ENCODE data around the gene NLGN1. TPM values are rescaled to one million over a fixed set of nuclear protein-coding genes. Genes with fewer than 3 reads are reported as not detected.

The NLGN1 gene
- total and polyA plus RNA-seq, 2 experiments from 2014 or later, result 5.1 to 11.2 TPM

DNA sequence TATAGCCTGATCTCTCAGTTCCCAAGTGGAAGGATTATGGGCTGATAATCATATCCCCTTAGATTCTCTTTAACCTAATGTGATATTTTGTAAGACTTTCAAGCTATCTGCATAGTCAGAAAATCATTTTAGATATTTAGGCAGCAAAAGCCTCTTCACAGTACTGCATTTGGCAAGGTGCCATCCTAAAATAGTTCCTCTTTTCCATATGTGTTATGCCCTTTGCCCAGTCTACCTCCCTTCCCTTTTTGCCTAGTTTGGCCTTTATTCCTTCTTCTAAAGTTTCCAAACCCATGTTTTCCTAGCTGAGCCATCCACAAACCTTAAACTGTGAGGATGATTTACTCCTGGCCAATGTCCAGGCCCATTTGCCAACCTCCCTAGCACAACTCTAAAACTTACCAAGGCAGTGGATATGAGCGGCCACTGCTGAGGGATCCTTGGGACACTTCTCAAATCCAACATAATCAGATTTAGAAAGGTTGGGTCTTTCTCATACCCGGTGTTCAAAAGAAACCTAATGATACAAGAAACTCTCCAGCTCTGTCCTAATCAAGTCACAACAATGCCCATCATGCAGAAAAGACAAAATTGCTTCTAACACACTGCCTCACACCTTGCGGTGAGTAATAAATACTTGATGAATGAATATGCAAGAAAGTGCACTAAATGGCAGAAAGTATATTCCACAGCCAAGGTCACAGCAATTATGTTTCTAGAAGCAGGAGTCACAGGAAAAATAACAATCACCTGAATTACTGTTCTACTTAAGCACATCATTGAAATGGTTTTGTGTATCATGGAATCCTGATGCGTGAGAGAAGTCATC, 493.9 kb downstream of the NLGN1 start:
- H3K4me3 ChIP-seq, result no peak overlapping the region
- 94% methylated on average over 4 of the region's 4 CpGs for whole genome bisulfite sequencing (ENCODE audit: low lambda C conversion rate, missing lambda C conversion rate)
- no peak overlapping the region for H3K27ac ChIP-seq
- TF ChIP-seq, protein P1, sequence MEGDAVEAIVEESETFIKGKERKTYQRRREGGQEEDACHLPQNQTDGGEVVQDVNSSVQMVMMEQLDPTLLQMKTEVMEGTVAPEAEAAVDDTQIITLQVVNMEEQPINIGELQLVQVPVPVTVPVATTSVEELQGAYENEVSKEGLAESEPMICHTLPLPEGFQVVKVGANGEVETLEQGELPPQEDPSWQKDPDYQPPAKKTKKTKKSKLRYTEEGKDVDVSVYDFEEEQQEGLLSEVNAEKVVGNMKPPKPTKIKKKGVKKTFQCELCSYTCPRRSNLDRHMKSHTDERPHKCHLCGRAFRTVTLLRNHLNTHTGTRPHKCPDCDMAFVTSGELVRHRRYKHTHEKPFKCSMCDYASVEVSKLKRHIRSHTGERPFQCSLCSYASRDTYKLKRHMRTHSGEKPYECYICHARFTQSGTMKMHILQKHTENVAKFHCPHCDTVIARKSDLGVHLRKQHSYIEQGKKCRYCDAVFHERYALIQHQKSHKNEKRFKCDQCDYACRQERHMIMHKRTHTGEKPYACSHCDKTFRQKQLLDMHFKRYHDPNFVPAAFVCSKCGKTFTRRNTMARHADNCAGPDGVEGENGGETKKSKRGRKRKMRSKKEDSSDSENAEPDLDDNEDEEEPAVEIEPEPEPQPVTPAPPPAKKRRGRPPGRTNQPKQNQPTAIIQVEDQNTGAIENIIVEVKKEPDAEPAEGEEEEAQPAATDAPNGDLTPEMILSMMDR (IDR thresholded peaks at IDR 0.05; ENCODE audit: poor library complexity), result no peak
- TF ChIP-seq EZH2phosphoT487 (IDR thresholded peaks at IDR 0.05; ENCODE audit: low read depth, severe bottlenecking, unreplicated experiment) (no peak), EZH2 (IDR thresholded peaks at IDR 0.05; ENCODE audit: borderline replicate concordance) (no peak)
- H3K9me3 ChIP-seq (ENCODE audit: low read depth), result no peaks in the 10 kb centered on the region
- no peak overlapping the region for H3K4me2 ChIP-seq
- H3K4me1 ChIP-seq (ENCODE audit: insufficient read depth), result no peaks in the 10 kb centered on the region
- no peaks in the 10 kb centered on the region for H3K9me2 ChIP-seq (replicated peaks; ENCODE audit: insufficient read depth)
- H3K79me2 ChIP-seq, result no peaks in the 10 kb centered on the region
- H2AFZ ChIP-seq, result no peak overlapping the region
- no peaks in the 10 kb centered on the region for H3K27me3 ChIP-seq
- no peaks in the 10 kb centered on the region for H4K20me1 ChIP-seq (ENCODE audit: insufficient read depth, poor library complexity, severe bottlenecking)
- DNase-seq (ENCODE audit: low spot score), result no peak
- no peaks in the 10 kb centered on the region for H3K36me3 ChIP-seq (replicated peaks; ENCODE audit: insufficient read depth, low read depth)

DNA sequence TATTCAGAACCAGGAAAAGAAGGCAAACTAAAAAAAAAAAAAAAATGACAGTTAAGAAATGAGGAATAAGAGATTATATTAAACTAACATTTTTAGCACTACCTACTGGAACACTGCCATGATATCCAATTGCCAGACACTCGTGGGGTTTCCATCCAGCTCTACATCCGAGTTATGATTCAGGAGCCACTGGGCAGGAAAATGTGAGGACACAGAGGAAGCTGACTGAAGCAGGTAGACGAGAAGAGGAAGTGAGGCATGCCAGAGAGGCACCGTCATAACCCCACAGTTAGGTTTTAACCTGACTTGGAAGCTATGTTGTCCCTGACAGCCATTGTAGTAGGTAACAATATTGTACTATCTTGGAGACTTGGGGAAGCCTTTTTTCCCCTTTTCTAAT, 495.0 kb downstream of the NLGN1 start:
- Histone ChIP-seq H3K36me3 (replicated peaks; ENCODE audit: insufficient read depth, low read depth) (no peaks in the 10 kb centered on the region), H4K20me1 (ENCODE audit: insufficient read depth, poor library complexity, severe bottlenecking) (no peaks in the 10 kb centered on the region), H3K79me2 (no peaks in the 10 kb centered on the region), H3K9me2 (replicated peaks; ENCODE audit: insufficient read depth) (no peaks in the 10 kb centered on the region), H3K4me2 (no peak overlapping the region), H3K27ac (no peak overlapping the region), H3K9me3 (ENCODE audit: low read depth) (no peaks in the 10 kb centered on the region), H2AFZ (no peak overlapping the region), H3K27me3 (no peaks in the 10 kb centered on the region), H3K4me3 (no peak overlapping the region), H3K4me1 (ENCODE audit: insufficient read depth) (no peaks in the 10 kb centered on the region)
- 90% methylated on average over 4 of the region's 4 CpGs for WGBS (ENCODE audit: low lambda C conversion rate, missing lambda C conversion rate)
- no peak for TF ChIP-seq EZH2phosphoT487 (IDR thresholded peaks at IDR 0.05; ENCODE audit: low read depth, severe bottlenecking, unreplicated experiment)
- TF ChIP-seq EZH2 (IDR thresholded peaks at IDR 0.05; ENCODE audit: borderline replicate concordance), result no peak
- DNase-seq (ENCODE audit: low spot score), result no peak

DNA sequence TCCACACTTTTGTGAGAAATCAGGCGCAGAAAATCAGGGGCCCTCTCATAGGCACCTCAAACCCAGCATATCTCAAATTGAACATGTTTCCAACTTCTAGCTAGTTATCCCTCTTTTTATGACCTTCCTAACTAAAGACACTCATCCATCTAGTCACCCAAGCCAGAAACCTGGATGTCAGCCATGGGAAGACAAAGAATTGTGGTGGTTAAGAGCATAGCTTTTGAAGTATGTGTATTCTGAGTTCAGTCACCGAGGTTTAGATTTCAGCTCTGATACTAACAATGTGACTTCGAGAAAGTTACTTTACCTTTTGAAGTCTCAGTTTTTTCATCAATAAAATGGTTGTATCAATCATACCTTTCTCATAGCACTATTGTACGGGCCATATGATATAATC, 495.5 kb downstream of the NLGN1 start:
- H3K4me1 ChIP-seq (ENCODE audit: insufficient read depth), result no peaks in the 10 kb centered on the region
- no peaks in the 10 kb centered on the region for H3K27me3 ChIP-seq
- no peaks in the 10 kb centered on the region for H4K20me1 ChIP-seq (ENCODE audit: insufficient read depth, poor library complexity, severe bottlenecking)
- DNase-seq (ENCODE audit: low spot score), result no peak
- H3K79me2 ChIP-seq, result no peaks in the 10 kb centered on the region
- H3K36me3 ChIP-seq (replicated peaks; ENCODE audit: insufficient read depth, low read depth), result no peaks in the 10 kb centered on the region
- H3K4me2 ChIP-seq, result no peak overlapping the region
- TF ChIP-seq EZH2 (IDR thresholded peaks at IDR 0.05; ENCODE audit: borderline replicate concordance) (no peak), EZH2phosphoT487 (IDR thresholded peaks at IDR 0.05; ENCODE audit: low read depth, severe bottlenecking, unreplicated experiment) (no peak)
- TF ChIP-seq, protein P1 (IDR thresholded peaks at IDR 0.05; ENCODE audit: poor library complexity), result no peak
- WGBS (ENCODE audit: low lambda C conversion rate, missing lambda C conversion rate), result 91% methylated on average over 4 of the region's 4 CpGs
- no peak overlapping the region for H3K4me3 ChIP-seq
- no peaks in the 10 kb centered on the region for H3K9me2 ChIP-seq (replicated peaks; ENCODE audit: insufficient read depth)
- H3K9me3 ChIP-seq (ENCODE audit: low read depth), result no peaks in the 10 kb centered on the region
- H3K27ac ChIP-seq, result no peak overlapping the region
- no peak overlapping the region for H2AFZ ChIP-seq

DNA sequence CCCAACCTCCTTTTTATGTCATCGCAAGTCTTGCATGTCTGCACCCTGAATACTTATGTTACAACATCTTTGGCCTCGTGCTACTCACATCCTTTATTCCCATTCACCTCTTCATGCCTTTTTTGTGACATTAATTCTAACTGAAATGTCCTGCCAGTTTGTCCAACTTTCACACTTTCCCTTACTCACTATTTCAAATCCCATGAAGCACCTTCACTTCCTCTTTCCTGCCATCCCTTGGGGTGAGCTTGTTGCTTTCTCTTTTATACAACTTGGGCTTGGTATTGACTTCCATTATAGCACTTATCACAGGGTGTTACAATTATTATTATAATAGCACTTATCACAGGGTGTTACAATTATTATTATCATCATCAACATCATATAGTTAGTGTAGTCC, 496.3 kb downstream of the NLGN1 start:
- H3K4me3 ChIP-seq, result no peak overlapping the region
- H3K9me2 ChIP-seq (replicated peaks; ENCODE audit: insufficient read depth), result no peaks in the 10 kb centered on the region
- H3K27ac ChIP-seq, result no peak overlapping the region
- no peak overlapping the region for H2AFZ ChIP-seq
- no peaks in the 10 kb centered on the region for H3K79me2 ChIP-seq
- H3K36me3 ChIP-seq (replicated peaks; ENCODE audit: insufficient read depth, low read depth), result no peaks in the 10 kb centered on the region
- H3K4me1 ChIP-seq (ENCODE audit: insufficient read depth), result no peaks in the 10 kb centered on the region
- no peaks in the 10 kb centered on the region for H4K20me1 ChIP-seq (ENCODE audit: insufficient read depth, poor library complexity, severe bottlenecking)
- WGBS (ENCODE audit: low lambda C conversion rate, missing lambda C conversion rate), result 95% methylated on average over 2 of the region's 2 CpGs
- TF ChIP-seq EZH2 (IDR thresholded peaks at IDR 0.05; ENCODE audit: borderline replicate concordance), result no peak
- TF ChIP-seq EZH2phosphoT487 (IDR thresholded peaks at IDR 0.05; ENCODE audit: low read depth, severe bottlenecking, unreplicated experiment), result no peak
- TF ChIP-seq, protein P1 (IDR thresholded peaks at IDR 0.05; ENCODE audit: poor library complexity), result no peak
- no peak overlapping the region for H3K4me2 ChIP-seq
- no peak for DNase-seq (ENCODE audit: low spot score)
- no peaks in the 10 kb centered on the region for H3K9me3 ChIP-seq (ENCODE audit: low read depth)
- no peaks in the 10 kb centered on the region for H3K27me3 ChIP-seq

All from hepatocyte (in vitro differentiated cells).